GM13976 (cell line): Measurements from ENCODE around the gene ANXA1.

ENCODE experiments used
- DNase-seq: peaks from one replicate; pipeline ENCODE4 v3.0.0; 2012; ENCODE audit warnings: low spot score
- in situ Hi-C: fragments of 300-500 bp; cut with MboI; formaldehyde crosslinking; loops from one replicate; pipeline ENCODE4 v1.12.0; 2022; ENCODE audit warnings: low sequenced_read_pairs, mixed read lengths, inconsistent platforms; ENCODE audit not compliant: unreplicated experiment
- TF ChIP-seq, protein P1 (sequence below): IDR thresholded peaks from 2 replicates; pipeline ENCODE4 v1.5.1; 2012; ENCODE audit warnings: borderline replicate concordance, mild to moderate bottlenecking; ENCODE audit not compliant: insufficient read depth; ENCODE audit errors: extremely low read depth, missing control alignments, control extremely low read depth

ANXA1 gene

DNA sequence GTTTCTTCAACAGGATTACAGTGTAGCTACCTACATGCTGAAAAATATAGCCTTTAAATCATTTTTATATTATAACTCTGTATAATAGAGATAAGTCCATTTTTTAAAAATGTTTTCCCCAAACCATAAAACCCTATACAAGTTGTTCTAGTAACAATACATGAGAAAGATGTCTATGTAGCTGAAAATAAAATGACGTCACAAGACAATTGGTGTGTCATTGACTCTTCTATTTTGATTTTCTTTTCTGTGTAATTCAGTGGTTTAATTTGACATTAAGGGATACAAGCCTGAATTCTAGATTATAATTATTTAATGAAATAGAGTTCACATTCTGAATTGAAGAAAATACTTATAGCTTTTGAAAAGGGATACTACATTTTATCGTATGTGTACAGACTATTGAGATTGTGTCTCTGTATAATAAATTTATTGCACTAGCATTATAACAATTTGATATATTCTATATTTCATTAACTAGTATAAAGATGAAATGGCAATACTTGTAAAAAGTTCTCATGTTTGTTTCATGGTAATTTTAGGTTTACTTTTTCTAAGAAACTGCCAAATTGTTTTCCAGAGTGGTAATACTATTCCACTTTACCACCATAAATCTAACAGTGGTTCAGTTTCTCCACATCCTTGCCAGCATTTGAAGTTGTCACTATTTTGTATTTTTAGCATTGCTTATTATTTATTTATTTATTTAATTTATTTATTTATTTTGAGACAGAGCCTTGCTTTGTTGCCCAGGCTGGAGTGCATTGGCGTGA lies 18.7 kb downstream of the ANXA1 start:
- in situ Hi-C loops, result no loop called here
- no peak for DNase-seq
- TF ChIP-seq, protein P1, sequence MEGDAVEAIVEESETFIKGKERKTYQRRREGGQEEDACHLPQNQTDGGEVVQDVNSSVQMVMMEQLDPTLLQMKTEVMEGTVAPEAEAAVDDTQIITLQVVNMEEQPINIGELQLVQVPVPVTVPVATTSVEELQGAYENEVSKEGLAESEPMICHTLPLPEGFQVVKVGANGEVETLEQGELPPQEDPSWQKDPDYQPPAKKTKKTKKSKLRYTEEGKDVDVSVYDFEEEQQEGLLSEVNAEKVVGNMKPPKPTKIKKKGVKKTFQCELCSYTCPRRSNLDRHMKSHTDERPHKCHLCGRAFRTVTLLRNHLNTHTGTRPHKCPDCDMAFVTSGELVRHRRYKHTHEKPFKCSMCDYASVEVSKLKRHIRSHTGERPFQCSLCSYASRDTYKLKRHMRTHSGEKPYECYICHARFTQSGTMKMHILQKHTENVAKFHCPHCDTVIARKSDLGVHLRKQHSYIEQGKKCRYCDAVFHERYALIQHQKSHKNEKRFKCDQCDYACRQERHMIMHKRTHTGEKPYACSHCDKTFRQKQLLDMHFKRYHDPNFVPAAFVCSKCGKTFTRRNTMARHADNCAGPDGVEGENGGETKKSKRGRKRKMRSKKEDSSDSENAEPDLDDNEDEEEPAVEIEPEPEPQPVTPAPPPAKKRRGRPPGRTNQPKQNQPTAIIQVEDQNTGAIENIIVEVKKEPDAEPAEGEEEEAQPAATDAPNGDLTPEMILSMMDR, result no peak

DNA sequence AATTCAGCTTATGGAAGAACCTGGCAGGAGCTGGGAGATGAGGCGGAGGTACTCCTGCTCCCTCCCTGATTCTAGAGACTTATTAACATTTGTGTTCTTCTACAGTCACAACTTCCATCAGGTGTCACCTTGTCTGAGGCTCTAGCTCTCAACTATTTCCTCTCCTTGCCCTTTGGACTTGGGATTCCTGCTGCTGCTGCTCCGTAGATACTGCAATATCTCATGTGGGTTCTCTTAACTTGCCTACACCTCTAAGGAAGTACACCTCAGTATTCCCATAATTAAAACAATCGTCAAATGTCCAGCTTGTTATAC lies 21.2 kb downstream of the ANXA1 start:
- DNase-seq, result no peak
- in situ Hi-C loops, result no loop called here
- TF ChIP-seq, protein P1, result no peak

DNA sequence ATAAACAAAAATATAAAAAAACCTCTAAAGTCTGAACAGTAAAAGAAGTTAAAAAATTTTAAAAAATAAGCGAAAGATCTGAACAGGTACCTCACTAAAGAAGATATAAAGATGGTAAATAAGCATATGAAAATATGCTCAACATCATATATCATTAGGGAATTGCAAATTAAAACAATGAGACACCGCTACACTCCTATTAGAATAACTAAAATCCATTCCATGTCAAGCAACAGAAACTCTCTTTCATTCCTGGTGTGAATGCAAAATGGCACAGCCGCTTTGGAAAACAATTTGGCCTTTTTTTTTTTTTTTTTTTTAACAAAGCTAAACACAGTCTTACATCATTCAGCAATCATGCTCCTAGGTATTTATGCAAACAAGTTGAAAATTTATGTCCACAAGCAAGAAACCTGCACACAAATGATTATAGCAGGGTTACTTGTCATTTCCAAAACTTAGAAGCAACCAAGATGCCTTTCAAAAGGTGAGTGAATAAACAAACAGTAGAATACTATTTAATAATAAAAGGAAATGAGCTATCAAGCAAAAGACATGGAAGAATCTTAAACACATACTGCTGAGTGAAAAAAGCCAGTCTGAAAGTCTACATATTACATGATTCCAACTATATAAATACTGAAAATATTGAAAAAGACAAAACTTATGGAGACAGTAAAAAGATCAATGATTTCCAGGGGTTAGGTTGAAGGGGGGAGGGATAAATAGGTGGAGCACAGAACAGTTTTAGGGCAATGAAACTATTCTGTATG lies 22.1 kb downstream of the ANXA1 start:
- TF ChIP-seq, protein P1, result no peak
- DNase-seq, result no peak
- in situ Hi-C loops, result no loop called here

DNA sequence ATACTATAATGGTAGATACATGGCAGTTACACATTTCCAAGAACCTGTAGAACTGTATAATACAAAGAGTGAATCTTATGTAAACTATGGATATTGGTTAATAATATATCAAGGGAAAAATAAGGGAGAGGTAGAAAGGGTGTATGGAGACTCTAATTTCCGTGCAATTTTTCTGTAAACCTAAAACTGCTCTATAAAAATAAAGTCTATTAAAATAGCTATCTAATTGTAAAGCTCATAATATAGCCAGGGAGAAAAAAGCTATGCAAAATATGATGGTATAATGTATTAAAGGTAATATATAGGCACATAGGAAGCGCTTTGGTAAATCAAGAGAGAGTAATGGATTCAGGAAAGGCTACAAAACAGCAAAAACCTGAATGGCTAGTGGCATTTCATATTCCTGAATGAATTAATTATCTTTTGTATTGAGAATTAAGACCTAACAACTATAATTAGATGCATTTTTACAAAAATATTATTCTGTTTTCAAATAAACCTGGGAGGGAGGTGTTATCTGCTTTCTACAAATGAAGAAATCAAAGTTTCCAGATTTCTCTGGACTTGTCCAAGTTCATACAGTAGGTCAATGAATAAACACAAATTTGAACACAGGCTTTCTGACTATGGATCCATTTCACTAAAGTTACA lies 22.8 kb downstream of the ANXA1 start:
- in situ Hi-C loops, result no loop called here
- TF ChIP-seq, protein P1, result no peak
- DNase-seq, result no peak

DNA sequence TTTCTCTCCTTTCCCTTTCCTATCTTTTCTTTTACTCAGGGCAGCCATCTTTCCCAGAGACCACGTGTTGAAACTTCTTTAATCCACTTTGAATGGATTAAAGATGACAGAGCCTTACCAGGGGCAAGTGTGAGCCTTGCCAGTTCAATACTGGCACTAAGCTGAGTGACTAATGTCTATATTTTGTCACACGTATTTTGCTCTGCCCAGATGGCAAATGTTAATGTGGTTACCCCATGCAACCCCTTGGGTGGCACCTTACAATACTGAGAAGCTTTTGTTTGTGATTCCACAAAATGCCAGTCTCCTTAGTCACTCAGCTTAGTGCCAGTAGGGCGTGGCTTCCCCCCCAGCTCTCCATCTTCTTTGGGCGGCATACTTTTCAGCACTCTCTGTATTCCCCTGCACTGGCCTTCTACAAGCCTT lies 24.8 kb downstream of the ANXA1 start:
- in situ Hi-C loops, result loop anchor here (5.0 kb wide), 1 partner anchor 69 kb away; no protein-coding TSS in a partner anchor
- DNase-seq, result no peak
- TF ChIP-seq, protein P1, result no peak

DNA sequence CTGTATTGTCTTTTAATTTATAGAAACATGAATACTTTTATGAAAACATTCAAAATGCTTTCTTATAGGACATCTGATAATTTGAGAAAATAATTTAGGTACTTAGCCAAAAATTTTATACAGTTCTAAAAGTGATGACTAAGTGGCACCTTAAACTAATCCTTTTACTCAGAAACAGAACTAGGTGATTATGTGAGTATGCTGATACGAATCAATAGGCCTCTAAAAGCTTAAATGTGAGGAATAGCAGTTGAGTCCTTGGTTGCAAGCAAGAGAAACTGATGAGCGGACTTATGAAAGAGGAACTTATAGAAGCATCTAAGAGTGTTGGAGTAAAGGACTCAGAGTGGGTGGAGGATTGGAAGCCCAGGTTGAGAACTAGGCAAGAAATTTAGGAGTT lies 26.4 kb downstream of the ANXA1 start:
- in situ Hi-C loops, result loop anchor here (5.0 kb wide), 1 partner anchor 71 kb away; no protein-coding TSS in a partner anchor
- DNase-seq, result no peak
- TF ChIP-seq, protein P1, result no peak
